SK-N-SH treated with all-trans-retinoic acid at 6 μM for 48 hours (cell line): ENCODE data around the gene SREBF2.
A peak's percentile ranks its signal among the peaks of the same experiment; 100 is the strongest.

Source experiments
- ATAC-seq: fragments of 200-7000 bp; cut with Tn5 transposase; 3 replicates; pipeline ENCODE4 v1.9.1; 2020; ENCODE audit warnings: mild to moderate bottlenecking, moderate library complexity
- ARNTL ChIP-seq: fragments of 450-650 bp; formaldehyde crosslinking; IDR thresholded peaks from 2 replicates; pipeline ENCODE4 v1.5.0; 2020; ENCODE audit warnings: low read depth, mild to moderate bottlenecking, moderate library complexity, borderline replicate concordance
- BACH2 ChIP-seq: fragments of 250-450 bp; sonication (Bioruptor Pico); IDR thresholded peaks from 2 replicates; pipeline ENCODE4 v1.9.0; 2021; ENCODE audit warnings: mild to moderate bottlenecking, borderline replicate concordance
- CREB5 ChIP-seq: fragments of 250-450 bp; sonication (Bioruptor Pico); IDR thresholded peaks from 2 replicates; pipeline ENCODE4 v1.5.1; 2020; ENCODE audit warnings: low read depth, mild to moderate bottlenecking, moderate library complexity
- CSDC2 ChIP-seq: fragments of 250-450 bp; sonication (Bioruptor Pico); IDR thresholded peaks from 2 replicates; pipeline ENCODE4 v1.5.0; 2020; ENCODE audit warnings: mild to moderate bottlenecking, moderate library complexity
- ESRRG ChIP-seq: fragments of 250-450 bp; sonication (Bioruptor Pico); IDR thresholded peaks from 2 replicates; pipeline ENCODE4 v1.6.1; 2021; ENCODE audit warnings: mild to moderate bottlenecking
- GLIS3 ChIP-seq: fragments of 250-450 bp; sonication (Bioruptor Pico); IDR thresholded peaks from 2 replicates; pipeline ENCODE4 v1.5.0; 2020; ENCODE audit warnings: mild to moderate bottlenecking, moderate library complexity
- ISL1 ChIP-seq: fragments of 250-450 bp; sonication (Bioruptor Pico); IDR thresholded peaks from 2 replicates; pipeline ENCODE4 v2.1.2; 2022; ENCODE audit warnings: mild to moderate bottlenecking, moderate library complexity
- OSR1 ChIP-seq: fragments of 250-450 bp; sonication (Bioruptor Pico); IDR thresholded peaks from 2 replicates; pipeline ENCODE4 v1.8.0; 2022; ENCODE audit warnings: moderate library complexity, mild to moderate bottlenecking, inconsistent platforms
- PATZ1 ChIP-seq: fragments of 250-450 bp; sonication (Bioruptor Pico); IDR thresholded peaks from 2 replicates; pipeline ENCODE4 v1.8.0; 2020; ENCODE audit warnings: mild to moderate bottlenecking, moderate library complexity, borderline replicate concordance
- POU6F1 ChIP-seq: fragments of 250-450 bp; sonication (Bioruptor Pico); IDR thresholded peaks from 2 replicates; pipeline ENCODE4 v1.8.0; 2021; ENCODE audit warnings: low read depth, mild to moderate bottlenecking, moderate library complexity, borderline replicate concordance
- PPARA ChIP-seq: fragments of 250-450 bp; sonication (Bioruptor Pico); IDR thresholded peaks from 2 replicates; pipeline ENCODE4 v1.5.0; 2020; ENCODE audit warnings: mild to moderate bottlenecking, borderline replicate concordance
- RARB ChIP-seq: fragments of 250-450 bp; sonication (Bioruptor Pico); IDR thresholded peaks from 2 replicates; pipeline ENCODE4 v1.8.0; 2021; ENCODE audit warnings: mild to moderate bottlenecking, moderate library complexity
- SNAI2 ChIP-seq: fragments of 250-450 bp; sonication (Bioruptor Pico); IDR thresholded peaks from 2 replicates; pipeline ENCODE4 v1.5.0; 2020; ENCODE audit warnings: mild to moderate bottlenecking, moderate library complexity
- TCF4 ChIP-seq: fragments of 250-450 bp; sonication (Bioruptor Pico); IDR thresholded peaks from 2 replicates; pipeline ENCODE4 v1.8.0; 2021; ENCODE audit warnings: mild to moderate bottlenecking, moderate library complexity, borderline replicate concordance
- TOX ChIP-seq: fragments of 250-450 bp; sonication (Bioruptor Pico); IDR thresholded peaks from 2 replicates; pipeline ENCODE4 v1.8.0; 2021; ENCODE audit warnings: mild to moderate bottlenecking, moderate library complexity, borderline replicate concordance
- TSHZ2 ChIP-seq: fragments of 250-450 bp; sonication (Bioruptor Pico); IDR thresholded peaks from 2 replicates; pipeline ENCODE4 v1.5.0; 2020; ENCODE audit warnings: mild to moderate bottlenecking, moderate library complexity
- ZC3H10 ChIP-seq: fragments of 250-450 bp; sonication (Bioruptor Pico); IDR thresholded peaks from 2 replicates; pipeline ENCODE4 v1.5.1; 2021; ENCODE audit warnings: mild to moderate bottlenecking, moderate library complexity
- ZFP3 ChIP-seq: fragments of 250-450 bp; sonication (Bioruptor Pico); IDR thresholded peaks from 2 replicates; pipeline ENCODE4 v1.5.0; 2020; ENCODE audit warnings: mild to moderate bottlenecking, moderate library complexity
- ZFP30 ChIP-seq: fragments of 450-650 bp; formaldehyde crosslinking; IDR thresholded peaks from 2 replicates; pipeline ENCODE4 v1.5.0; 2022; ENCODE audit warnings: mild to moderate bottlenecking, moderate library complexity
- ZNF565 ChIP-seq: fragments of 450-650 bp; formaldehyde crosslinking; conservative IDR thresholded peaks from 2 replicates; pipeline ENCODE4 v1.5.0; 2020; ENCODE audit warnings: low read depth, mild to moderate bottlenecking, moderate library complexity
- ZNF70 ChIP-seq: fragments of 450-650 bp; formaldehyde crosslinking; IDR thresholded peaks from 2 replicates; pipeline ENCODE4 v1.5.0; 2020; ENCODE audit warnings: mild to moderate bottlenecking, moderate library complexity
- ZNF8 ChIP-seq: fragments of 450-650 bp; formaldehyde crosslinking; IDR thresholded peaks from 2 replicates; pipeline ENCODE4 v1.5.0; 2020; ENCODE audit warnings: mild to moderate bottlenecking, moderate library complexity

Gene SREBF2

GRCh38 chr22:41875531-41876270 is 42.8 kb downstream of the SREBF2 start:
- ATAC-seq = peak; percentile 44
- TF ChIP-seq CREB5 = no peak
- no peak for TF ChIP-seq PPARA
- no peak for TF ChIP-seq BACH2 (CRISPR knock-in tag)
- no peak for TF ChIP-seq RARB (CRISPR knock-in tag)
- TF ChIP-seq SNAI2 (CRISPR knock-in tag) = no peak
- no peak for TF ChIP-seq TOX (CRISPR knock-in tag)

GRCh38 chr22:41876275-41876674 is 43.4 kb downstream of the SREBF2 start:
- peak; percentile 82 for ATAC-seq
- TF ChIP-seq ISL1 (CRISPR knock-in tag) = peak; percentile 47; the same call in 1 of the 2 replicates
- TF ChIP-seq ZC3H10 = no peak
- no peak for TF ChIP-seq PPARA

GRCh38 chr22:41876675-41877074 is 43.8 kb downstream of the SREBF2 start:
- no peak for ATAC-seq
- TF ChIP-seq CREB5 = no peak
- TF ChIP-seq TOX (CRISPR knock-in tag) = no peak
- no peak for TF ChIP-seq ESRRG
- no peak for TF ChIP-seq ARNTL (CRISPR knock-in tag)
- no peak for TF ChIP-seq GLIS3 (CRISPR knock-in tag)
- no peak for TF ChIP-seq ZFP30 (CRISPR knock-in tag)
- TF ChIP-seq TSHZ2 = no peak
- TF ChIP-seq TCF4 (CRISPR knock-in tag) = no peak
- TF ChIP-seq OSR1 = no peak
- TF ChIP-seq PATZ1 (CRISPR knock-in tag) = no peak
- TF ChIP-seq ZFP3 (CRISPR knock-in tag) = no peak
- no peak for TF ChIP-seq ZNF8 (CRISPR knock-in tag)
- TF ChIP-seq ZNF565 (CRISPR knock-in tag) = no peak
- TF ChIP-seq CSDC2 = no peak
- no peak for TF ChIP-seq BACH2 (CRISPR knock-in tag)
- TF ChIP-seq ZNF70 = no peak
- no peak for TF ChIP-seq ISL1 (CRISPR knock-in tag)

GRCh38 chr22:41880653-41881052 is 47.7 kb downstream of the SREBF2 start:
- no peak for ATAC-seq
- no peak for TF ChIP-seq ISL1 (CRISPR knock-in tag)
- no peak for TF ChIP-seq ZFP30 (CRISPR knock-in tag)
- TF ChIP-seq ZNF565 (CRISPR knock-in tag) = no peak
- no peak for TF ChIP-seq PPARA
- TF ChIP-seq BACH2 (CRISPR knock-in tag) = no peak
- no peak for TF ChIP-seq POU6F1
- no peak for TF ChIP-seq ARNTL (CRISPR knock-in tag)
- TF ChIP-seq ZFP3 (CRISPR knock-in tag) = no peak
- TF ChIP-seq TSHZ2 = no peak
- no peak for TF ChIP-seq PATZ1 (CRISPR knock-in tag)
- no peak for TF ChIP-seq TOX (CRISPR knock-in tag)
